Stimulated activated CD4-positive, alpha-beta T cell treated with anti-CD3 and anti-CD28 coated beads, Interleukin-2, amount 100 ng/mL, for 24 hours (primary cell): ENCODE results near the gene CYYR1.

Experiments
- DNase-seq, 2 donors: peaks; one replicate each; pipeline ENCODE4 v3.0.0-alpha.2; 2020

The CYYR1 gene

GRCh38 chr21:26423511-26423910, 149.6 kb downstream of the CYYR1 start:
- no peak for DNase-seq

DNA sequence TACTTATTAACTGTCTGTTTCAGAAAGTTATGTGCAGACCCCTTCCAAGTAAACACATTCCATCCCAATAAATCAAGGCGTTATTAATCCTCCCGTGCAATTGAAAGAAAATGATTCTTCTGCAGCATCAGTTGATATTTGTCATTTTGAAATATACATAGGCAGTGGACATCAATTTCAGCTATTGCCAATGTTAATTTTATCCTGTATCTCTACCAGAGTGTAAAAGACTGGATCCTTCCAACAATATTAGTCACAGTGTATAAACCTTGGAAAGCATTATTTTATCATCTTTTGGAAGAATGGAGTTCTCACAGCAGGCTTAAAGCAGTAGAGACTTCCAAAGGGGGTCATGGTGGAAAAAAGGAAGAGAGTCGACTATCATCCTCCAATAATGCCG, 150.4 kb downstream of the CYYR1 start:
- no peak for DNase-seq

GRCh38 chr21:26422138-26422537, 150.9 kb downstream of the CYYR1 start:
- DNase-seq: no peak

DNA sequence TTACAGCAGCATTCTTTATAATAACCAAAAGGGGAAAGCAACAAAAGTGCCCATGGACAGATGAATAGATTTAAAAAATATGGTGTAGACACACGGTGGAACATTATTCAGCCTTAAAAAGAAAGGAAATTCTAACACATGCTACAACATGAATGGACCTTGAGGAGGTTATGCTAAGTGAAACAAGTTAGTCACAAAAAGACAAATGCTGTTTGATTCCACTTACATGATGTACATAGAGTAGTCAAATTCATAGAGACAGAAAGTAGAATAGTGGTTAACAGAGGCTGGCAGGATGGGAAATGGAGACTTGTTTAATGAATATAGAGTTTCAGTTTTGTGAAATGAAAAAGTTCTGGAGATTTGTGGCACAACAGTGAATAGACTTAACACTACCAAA, 151.4 kb downstream of the CYYR1 start:
- DNase-seq: no peak
